ENCODE results near the gene KRIT1. TPM values are rescaled to one million over a fixed set of nuclear protein-coding genes. Genes with fewer than 3 reads are reported as not detected.

Gene KRIT1
- total RNA-seq, 1 experiment from 2014 or later: 34.1 TPM

DNA sequence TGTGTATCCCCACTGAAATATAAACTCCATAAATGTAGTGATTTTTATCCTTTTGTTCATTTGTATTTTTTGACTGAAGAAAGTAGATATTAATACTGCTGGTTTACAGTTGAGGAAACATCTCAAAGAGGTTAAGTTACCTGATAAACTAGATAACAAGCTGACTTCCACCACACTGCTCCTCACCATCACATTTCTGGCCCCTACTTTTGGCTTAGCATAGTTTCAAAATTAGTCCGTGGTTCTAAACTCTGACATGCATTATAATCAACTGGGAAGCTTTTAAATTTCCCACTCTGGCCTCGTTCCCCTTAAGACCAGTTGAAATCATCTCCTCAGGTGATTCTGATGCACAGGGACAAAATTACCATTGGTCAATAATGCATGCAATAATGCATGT lies 43.6 kb upstream of the KRIT1 start:
- Mint-ChIP-seq H3K4me3 (no peak overlapping the region), H3K4me1 (peaks cover 38% of the 10 kb centered on the region), H3K36me3 (no peaks in the 10 kb centered on the region), H3K27ac (no peak overlapping the region), H3K27me3 (ENCODE audit: low read depth) (no peaks in the 10 kb centered on the region), H3K9me3 (no peaks in the 10 kb centered on the region)
- DNase-seq (ENCODE audit: low spot score): no peak
- ChIA-PET CTCF (interaction anchor here (0.6 kb wide), 1 partner anchor 9 kb away, joined by 3 read pairs; no protein-coding TSS in a partner anchor), POLR2A (no interaction called here)
- TF ChIP-seq TEAD4 (CRISPR knock-in tag; IDR thresholded peaks at IDR 0.05): no peak
- TF ChIP-seq, protein P1, sequence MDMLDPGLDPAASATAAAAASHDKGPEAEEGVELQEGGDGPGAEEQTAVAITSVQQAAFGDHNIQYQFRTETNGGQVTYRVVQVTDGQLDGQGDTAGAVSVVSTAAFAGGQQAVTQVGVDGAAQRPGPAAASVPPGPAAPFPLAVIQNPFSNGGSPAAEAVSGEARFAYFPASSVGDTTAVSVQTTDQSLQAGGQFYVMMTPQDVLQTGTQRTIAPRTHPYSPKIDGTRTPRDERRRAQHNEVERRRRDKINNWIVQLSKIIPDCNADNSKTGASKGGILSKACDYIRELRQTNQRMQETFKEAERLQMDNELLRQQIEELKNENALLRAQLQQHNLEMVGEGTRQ (CRISPR knock-in tag; IDR thresholded peaks at IDR 0.05): no peak
- TF ChIP-seq, protein P2, sequence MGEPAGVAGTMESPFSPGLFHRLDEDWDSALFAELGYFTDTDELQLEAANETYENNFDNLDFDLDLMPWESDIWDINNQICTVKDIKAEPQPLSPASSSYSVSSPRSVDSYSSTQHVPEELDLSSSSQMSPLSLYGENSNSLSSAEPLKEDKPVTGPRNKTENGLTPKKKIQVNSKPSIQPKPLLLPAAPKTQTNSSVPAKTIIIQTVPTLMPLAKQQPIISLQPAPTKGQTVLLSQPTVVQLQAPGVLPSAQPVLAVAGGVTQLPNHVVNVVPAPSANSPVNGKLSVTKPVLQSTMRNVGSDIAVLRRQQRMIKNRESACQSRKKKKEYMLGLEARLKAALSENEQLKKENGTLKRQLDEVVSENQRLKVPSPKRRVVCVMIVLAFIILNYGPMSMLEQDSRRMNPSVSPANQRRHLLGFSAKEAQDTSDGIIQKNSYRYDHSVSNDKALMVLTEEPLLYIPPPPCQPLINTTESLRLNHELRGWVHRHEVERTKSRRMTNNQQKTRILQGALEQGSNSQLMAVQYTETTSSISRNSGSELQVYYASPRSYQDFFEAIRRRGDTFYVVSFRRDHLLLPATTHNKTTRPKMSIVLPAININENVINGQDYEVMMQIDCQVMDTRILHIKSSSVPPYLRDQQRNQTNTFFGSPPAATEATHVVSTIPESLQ (CRISPR knock-in tag; IDR thresholded peaks at IDR 0.05): no peak
- no peak for ATAC-seq

GRCh38 chr7:92282930-92283329 lies 37.2 kb upstream of the KRIT1 start:
- H3K9me3 Mint-ChIP-seq: peaks cover 6% of the 10 kb centered on the region; the same call in 1 of the 2 replicates
- DNase-seq (ENCODE audit: low spot score) (no peak), ATAC-seq (no peak)
- ChIA-PET POLR2A (no interaction called here), CTCF (no interaction called here)
- TF ChIP-seq AFF4 (CRISPR knock-in tag; IDR thresholded peaks at IDR 0.05; ENCODE audit: borderline replicate concordance) (no peak), PRRX2 (CRISPR knock-in tag; IDR thresholded peaks at IDR 0.05) (no peak), ZNF263 (CRISPR knock-in tag; IDR thresholded peaks at IDR 0.05; ENCODE audit: low read depth) (no peak), EMX1 (CRISPR knock-in tag; IDR thresholded peaks at IDR 0.05) (no peak), HMGA2 (CRISPR knock-in tag; IDR thresholded peaks at IDR 0.05) (no peak), NFE2L1 (CRISPR knock-in tag; IDR thresholded peaks at IDR 0.05) (no peak)
- no peak overlapping the region for H3K4me3 Mint-ChIP-seq
- peaks cover 6% of the 10 kb centered on the region; the same call in 1 of the 2 replicates for H3K36me3 Mint-ChIP-seq
- no peak overlapping the region for H3K27ac Mint-ChIP-seq
- peaks cover 31% of the 10 kb centered on the region for H3K4me1 Mint-ChIP-seq
- no peaks in the 10 kb centered on the region for H3K27me3 Mint-ChIP-seq (ENCODE audit: low read depth)

DNA sequence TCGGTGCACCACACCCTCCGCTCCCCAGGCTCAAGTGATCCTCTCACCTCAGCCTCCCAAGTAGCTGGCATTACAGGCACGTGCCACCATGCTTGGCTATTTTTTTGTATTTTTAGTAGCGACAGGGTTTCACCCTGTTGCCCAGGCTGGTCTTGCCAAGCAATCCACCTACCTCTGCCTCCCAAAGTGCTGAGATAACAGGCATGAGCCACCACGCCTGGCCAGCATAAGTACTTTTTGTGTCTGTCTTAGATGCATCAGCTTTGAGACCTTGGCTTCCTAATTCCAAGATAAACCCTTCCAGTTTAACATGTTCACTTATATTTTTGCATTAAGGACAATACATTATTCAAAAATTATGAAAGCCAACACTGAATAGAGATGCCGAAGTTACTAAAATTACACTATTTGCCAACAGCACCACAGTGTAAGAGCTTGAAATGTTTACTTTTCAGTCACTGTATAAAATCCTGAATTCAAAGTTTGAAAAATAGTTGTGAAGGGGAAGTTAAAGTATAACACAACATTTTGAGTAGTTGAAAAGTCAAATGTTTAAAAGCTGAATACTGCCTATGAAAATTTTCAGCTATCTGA lies 36.6 kb upstream of the KRIT1 start:
- Mint-ChIP-seq H3K4me1 (peaks cover 31% of the 10 kb centered on the region), H3K9me3 (peaks cover 6% of the 10 kb centered on the region; the same call in 1 of the 2 replicates), H3K4me3 (no peak overlapping the region), H3K27me3 (ENCODE audit: low read depth) (no peaks in the 10 kb centered on the region), H3K36me3 (peaks cover 6% of the 10 kb centered on the region; the same call in 1 of the 2 replicates), H3K27ac (no peak overlapping the region)
- ATAC-seq (no peak), DNase-seq (ENCODE audit: low spot score) (no peak)
- ChIA-PET CTCF (no interaction called here), POLR2A (no interaction called here)
- TF ChIP-seq JUN (CRISPR knock-in tag; IDR thresholded peaks at IDR 0.05) (no peak), IRF1 (CRISPR knock-in tag; IDR thresholded peaks at IDR 0.05) (no peak), ETV6 (CRISPR knock-in tag; IDR thresholded peaks at IDR 0.05) (no peak), FOXJ3 (CRISPR knock-in tag; IDR thresholded peaks at IDR 0.05; ENCODE audit: borderline replicate concordance) (no peak), TEAD4 (CRISPR knock-in tag; IDR thresholded peaks at IDR 0.05) (no peak), ZNF121 (CRISPR knock-in tag; IDR thresholded peaks at IDR 0.05) (no peak), IRF2 (CRISPR knock-in tag; IDR thresholded peaks at IDR 0.05; ENCODE audit: borderline replicate concordance, low read depth) (no peak), ZMAT4 (CRISPR knock-in tag; IDR thresholded peaks at IDR 0.05) (no peak), TP53 (CRISPR knock-in tag; IDR thresholded peaks at IDR 0.05) (no peak), ZBTB21 (CRISPR knock-in tag; IDR thresholded peaks at IDR 0.05; ENCODE audit: borderline replicate concordance) (no peak), ZNF423 (CRISPR knock-in tag; IDR thresholded peaks at IDR 0.05) (no peak), PRRX2 (CRISPR knock-in tag; IDR thresholded peaks at IDR 0.05) (no peak), HMGA2 (CRISPR knock-in tag; IDR thresholded peaks at IDR 0.05) (no peak), CREB1 (CRISPR knock-in tag; IDR thresholded peaks at IDR 0.05) (no peak), ELF4 (CRISPR knock-in tag; IDR thresholded peaks at IDR 0.05; ENCODE audit: low read depth) (no peak), ESRRA (CRISPR knock-in tag; IDR thresholded peaks at IDR 0.05; ENCODE audit: borderline replicate concordance) (no peak)
- TF ChIP-seq, protein P3, sequence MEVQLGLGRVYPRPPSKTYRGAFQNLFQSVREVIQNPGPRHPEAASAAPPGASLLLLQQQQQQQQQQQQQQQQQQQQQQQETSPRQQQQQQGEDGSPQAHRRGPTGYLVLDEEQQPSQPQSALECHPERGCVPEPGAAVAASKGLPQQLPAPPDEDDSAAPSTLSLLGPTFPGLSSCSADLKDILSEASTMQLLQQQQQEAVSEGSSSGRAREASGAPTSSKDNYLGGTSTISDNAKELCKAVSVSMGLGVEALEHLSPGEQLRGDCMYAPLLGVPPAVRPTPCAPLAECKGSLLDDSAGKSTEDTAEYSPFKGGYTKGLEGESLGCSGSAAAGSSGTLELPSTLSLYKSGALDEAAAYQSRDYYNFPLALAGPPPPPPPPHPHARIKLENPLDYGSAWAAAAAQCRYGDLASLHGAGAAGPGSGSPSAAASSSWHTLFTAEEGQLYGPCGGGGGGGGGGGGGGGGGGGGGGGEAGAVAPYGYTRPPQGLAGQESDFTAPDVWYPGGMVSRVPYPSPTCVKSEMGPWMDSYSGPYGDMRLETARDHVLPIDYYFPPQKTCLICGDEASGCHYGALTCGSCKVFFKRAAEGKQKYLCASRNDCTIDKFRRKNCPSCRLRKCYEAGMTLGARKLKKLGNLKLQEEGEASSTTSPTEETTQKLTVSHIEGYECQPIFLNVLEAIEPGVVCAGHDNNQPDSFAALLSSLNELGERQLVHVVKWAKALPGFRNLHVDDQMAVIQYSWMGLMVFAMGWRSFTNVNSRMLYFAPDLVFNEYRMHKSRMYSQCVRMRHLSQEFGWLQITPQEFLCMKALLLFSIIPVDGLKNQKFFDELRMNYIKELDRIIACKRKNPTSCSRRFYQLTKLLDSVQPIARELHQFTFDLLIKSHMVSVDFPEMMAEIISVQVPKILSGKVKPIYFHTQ (CRISPR knock-in tag; IDR thresholded peaks at IDR 0.05): no peak
